IMR-90 (cell line): Measurements from ENCODE around the gene PCED1A. TPM values are rescaled to one million over a fixed set of nuclear protein-coding genes. Genes with fewer than 3 reads are reported as not detected.
A peak's percentile ranks its signal among the peaks of the same experiment; 100 is the strongest.
"Not testable (repeated sequence)": the region's sequence is repeated elsewhere in the genome, so short reads cannot be mapped to it uniquely, and the experiment has no call there.

Source experiments
- ATAC-seq: fragments of 200-7000 bp; cut with Tn5 transposase; 2 replicates; pipeline ENCODE4 v1.9.1; 2020; ENCODE audit warnings: low read depth, mild to moderate bottlenecking, moderate library complexity
- BruUV-seq: library from RNA; stranded (reverse); fragments of 400-500 nt; replicated peaks from 2 replicates; lab custom pipeline; 2021; lab: Mats Ljungman, UMichigan
- CTCF ChIA-PET: fragments of 300-600 bp; formaldehyde crosslinking; extraction: SDS; loops from one replicate; lab custom pipeline; 2021; ENCODE audit warnings: antibody characterized with exemption; lab: Yijun Ruan, JAX
- POLR2A ChIA-PET: fragments of 300-600 bp; sonication (Branson Sonifier 250); formaldehyde crosslinking; loops from one replicate; lab custom pipeline; 2022; ENCODE audit warnings: antibody characterized with exemption; ENCODE audit not compliant: unreplicated experiment; lab: Charles Lee
- DNase-seq: peaks from one replicate; pipeline ENCODE4 v3.0.0; 2013
- H2AFZ ChIP-seq: replicated peaks from 2 replicates; pipeline ENCODE3; 2013; ENCODE audit warnings: low read length, mild to moderate bottlenecking; ENCODE audit not compliant: poor library complexity
- H2AK5ac ChIP-seq: 2 replicates; pipeline ENCODE4 v1.6.1; 2013; ENCODE audit warnings: low read depth, low read length, inconsistent platforms
- H2AK9ac ChIP-seq: replicated peaks from 2 replicates; pipeline ENCODE3; 2013; ENCODE audit warnings: mild to moderate bottlenecking, low read depth, low read length, moderate library complexity; ENCODE audit not compliant: poor library complexity
- H2BK120ac ChIP-seq: 2 replicates; pipeline ENCODE4 v1.6.1; 2013; ENCODE audit warnings: low read depth, low read length, inconsistent platforms
- H2BK15ac ChIP-seq: 3 replicates; pipeline ENCODE4 v1.6.1; 2013; ENCODE audit warnings: low read depth, low read length, inconsistent platforms
- H2BK20ac ChIP-seq: 2 replicates; pipeline ENCODE4 v1.6.1; 2013; ENCODE audit warnings: low read depth, mild to moderate bottlenecking, inconsistent platforms, low read length, moderate library complexity
- H2BK5ac ChIP-seq: 2 replicates; pipeline ENCODE4 v1.6.1; 2013; ENCODE audit warnings: mild to moderate bottlenecking, low read depth, low read length, inconsistent platforms; ENCODE audit not compliant: poor library complexity, severe bottlenecking
- H3K14ac ChIP-seq: replicated peaks from 2 replicates; pipeline ENCODE4 v1.6.1; 2013; ENCODE audit warnings: low read depth, low read length, inconsistent platforms
- H3K18ac ChIP-seq: 2 replicates; pipeline ENCODE4 v1.6.1; 2013; ENCODE audit warnings: low read depth, low read length, control low read depth
- H3K23ac ChIP-seq: 2 replicates; pipeline ENCODE4 v1.6.1; 2013; ENCODE audit warnings: low read depth, low read length, inconsistent platforms
- H3K27ac ChIP-seq: 2 replicates; pipeline ENCODE4 v1.5.1; 2013; ENCODE audit warnings: mild to moderate bottlenecking, control low read depth, low read length; ENCODE audit not compliant: insufficient read depth
- H3K27me3 ChIP-seq: 2 replicates; pipeline ENCODE4 v1.6.1; 2013; ENCODE audit warnings: low read length; ENCODE audit not compliant: control insufficient read depth, insufficient read depth
- H3K36me3 ChIP-seq: 2 replicates; pipeline ENCODE4 v1.6.1; 2013; ENCODE audit warnings: low read length, mixed read lengths; ENCODE audit not compliant: control insufficient read depth, insufficient read depth
- H3K4ac ChIP-seq: 2 replicates; pipeline ENCODE4 v1.6.1; 2013; ENCODE audit warnings: low read depth, low read length, inconsistent platforms
- H3K4me1 ChIP-seq: 2 replicates; pipeline ENCODE4 v1.6.1; 2013; ENCODE audit warnings: low read length, mixed read lengths; ENCODE audit not compliant: control insufficient read depth, insufficient read depth
- H3K4me2 ChIP-seq: 2 replicates; pipeline ENCODE4 v1.6.1; 2013; ENCODE audit warnings: low read depth, mild to moderate bottlenecking, control low read depth, low read length, moderate library complexity
- H3K4me3 ChIP-seq: 2 replicates; pipeline ENCODE4 v1.5.1; 2013; ENCODE audit warnings: low read depth, mild to moderate bottlenecking, control low read depth, low read length, moderate library complexity; ENCODE audit not compliant: insufficient read depth
- H3K56ac ChIP-seq: 2 replicates; pipeline ENCODE4 v1.6.1; 2013; ENCODE audit warnings: low read length, inconsistent platforms; ENCODE audit not compliant: insufficient read depth; ENCODE audit errors: extremely low read depth
- H3K79me1 ChIP-seq, 2 experiments: 2 replicates each; pipeline ENCODE4 v1.6.1; 2013; ENCODE audit warnings: low read length in 2 of 2, inconsistent platforms in 1 of 2, low read depth in 1 of 2
- H3K9ac ChIP-seq: 2 replicates; pipeline ENCODE4 v1.6.1; 2013; ENCODE audit warnings: low read depth, low read length, control low read depth
- H3K9me1 ChIP-seq: 2 replicates; pipeline ENCODE4 v1.6.1; 2013; ENCODE audit warnings: low read length, inconsistent platforms; ENCODE audit not compliant: insufficient read depth
- H3K9me3 ChIP-seq: 2 replicates; pipeline ENCODE4 v1.6.1; 2013; ENCODE audit warnings: low read length; ENCODE audit not compliant: control insufficient read depth, insufficient read depth
- H4K20me1 ChIP-seq: 2 replicates; pipeline ENCODE4 v1.6.1; 2013; ENCODE audit warnings: low read length, inconsistent platforms; ENCODE audit not compliant: insufficient read depth
- H4K5ac ChIP-seq: 2 replicates; pipeline ENCODE4 v1.6.1; 2013; ENCODE audit warnings: mild to moderate bottlenecking, low read depth, low read length, control low read depth
- H4K8ac ChIP-seq, 2 experiments: 2 replicates each; pipeline ENCODE4 v1.6.1; 2013; ENCODE audit warnings: low read depth in 2 of 2, low read length in 2 of 2, control low read depth in 1 of 2, inconsistent platforms in 1 of 2
- H4K91ac ChIP-seq: 2 replicates; pipeline ENCODE4 v1.6.1; 2013; ENCODE audit warnings: low read depth, low read length, inconsistent platforms; ENCODE audit not compliant: insufficient read depth
- WGBS, 2 experiments: methylation state at CpG; one replicate each; pipeline versions ENCODE4 v1.1.5 to v1.1.7; 2013; ENCODE audit warnings: missing lambda C conversion rate in 2 of 2; ENCODE audit not compliant: insufficient read length in 1 of 2; ENCODE audit errors: extremely low coverage in 2 of 2; 5-methylcytosine and 5-hydroxymethylcytosine counted together
- dilution Hi-C: fragments of 300-500 bp; cut with HindIII; formaldehyde crosslinking; loops from one replicate; pipeline ENCODE4 v1.14.3; 2018; ENCODE audit warnings: low sequenced_read_pairs; ENCODE audit not compliant: unreplicated experiment
- in situ Hi-C: fragments of 300-500 bp; cut with MboI; formaldehyde crosslinking; loops from 3 replicates; pipeline ENCODE4 v1.14.3; 2019; ENCODE audit warnings: low sequenced_read_pairs, inconsistent platforms, mixed read lengths
- intact Hi-C: fragments of 100-400 bp; cut with micrococcal nuclease; formaldehyde crosslinking; loops from 2 replicates; pipeline ENCODE4 v1.10.0; 2022
- polyA plus RNA-seq, 3 experiments: library from polyadenylated mRNA; depleted of rRNA; stranded (reverse); fragments of >200 nt; gene quantifications; 2 replicates each; pipeline ENCODE4 v1.2.3, GENCODE V29; 2012; ENCODE audit warnings: low replicate concordance in 1 of 3
- total RNA-seq: library from RNA; depleted of rRNA; stranded (reverse); fragments of >200 nt; gene quantifications from 2 replicates; pipeline ENCODE4 v1.2.3, GENCODE V29; 2012

The PCED1A gene
- total and polyA plus RNA-seq, 2 of the 4 experiments (the other 2 are of a cell fraction): 9.7 to 33.4 TPM

GRCh38 chr20:2831206-2831605, 9.2 kb downstream of the PCED1A start:
- H3K36me3 ChIP-seq, H3K4me2 ChIP-seq, dilution Hi-C loops, H3K4ac ChIP-seq, H3K9me1 ChIP-seq, H3K4me3 ChIP-seq, H2AFZ ChIP-seq, intact Hi-C loops, H2AK9ac ChIP-seq, H4K20me1 ChIP-seq, H2BK15ac ChIP-seq, H3K23ac ChIP-seq, H3K9me3 ChIP-seq, H3K14ac ChIP-seq, H2BK120ac ChIP-seq, H2AK5ac ChIP-seq, H4K91ac ChIP-seq, H4K5ac ChIP-seq, H3K79me1 ChIP-seq, ATAC-seq, DNase-seq, H3K4me1 ChIP-seq, H3K27me3 ChIP-seq, H3K18ac ChIP-seq, BruUV-seq, H4K8ac ChIP-seq, H2BK5ac ChIP-seq, CTCF ChIA-PET, H2BK20ac ChIP-seq, H3K9ac ChIP-seq, H3K56ac ChIP-seq: not testable (repeated sequence)
- POLR2A ChIA-PET: interaction anchor here (0.6 kb wide), 2 partner anchors 54 to 107 kb away, joined by 3 to 6 read pairs; no protein-coding TSS in a partner anchor
- no CpG with 5 or more reads among the region's 7 CpGs for WGBS, 2 experiments
- H3K27ac ChIP-seq: peak overlapping the region; percentile 37; the same call in 1 of the 2 replicates
- in situ Hi-C loops: loop anchor here (25.0 kb wide), 1 partner anchor 319 kb away; the partner anchor contains the start of gene ZNF343
